GM12874 (cell line): ENCODE measurements around the gene DOC2B.

Source experiments
- TF ChIP-seq, protein P1 (sequence below): IDR thresholded peaks from 2 replicates; pipeline ENCODE4 v1.5.1; 2011; ENCODE audit warnings: low read depth, mild to moderate bottlenecking, control low read depth, low read length, moderate library complexity; ENCODE audit not compliant: insufficient read depth

Gene DOC2B

DNA sequence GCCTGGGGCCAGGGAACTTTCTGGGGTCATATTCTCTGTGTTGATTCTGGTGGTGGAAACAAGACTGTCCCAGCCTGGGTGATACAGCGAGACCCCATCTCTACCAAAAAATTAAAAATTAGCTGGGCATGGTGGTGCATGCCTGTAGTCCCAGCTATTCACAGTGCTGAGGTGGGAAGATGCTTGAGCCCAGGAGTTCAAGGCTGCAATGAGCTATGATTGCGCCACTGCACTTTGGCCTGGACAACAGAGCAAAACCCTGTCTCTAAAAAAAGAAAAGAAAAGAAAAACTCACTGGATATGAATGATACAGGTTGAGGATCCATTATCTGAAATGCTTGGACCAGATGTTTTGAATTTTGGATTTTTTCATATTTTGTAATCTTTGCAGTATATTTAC, 30.4 kb downstream of the DOC2B start:
- TF ChIP-seq, protein P1, sequence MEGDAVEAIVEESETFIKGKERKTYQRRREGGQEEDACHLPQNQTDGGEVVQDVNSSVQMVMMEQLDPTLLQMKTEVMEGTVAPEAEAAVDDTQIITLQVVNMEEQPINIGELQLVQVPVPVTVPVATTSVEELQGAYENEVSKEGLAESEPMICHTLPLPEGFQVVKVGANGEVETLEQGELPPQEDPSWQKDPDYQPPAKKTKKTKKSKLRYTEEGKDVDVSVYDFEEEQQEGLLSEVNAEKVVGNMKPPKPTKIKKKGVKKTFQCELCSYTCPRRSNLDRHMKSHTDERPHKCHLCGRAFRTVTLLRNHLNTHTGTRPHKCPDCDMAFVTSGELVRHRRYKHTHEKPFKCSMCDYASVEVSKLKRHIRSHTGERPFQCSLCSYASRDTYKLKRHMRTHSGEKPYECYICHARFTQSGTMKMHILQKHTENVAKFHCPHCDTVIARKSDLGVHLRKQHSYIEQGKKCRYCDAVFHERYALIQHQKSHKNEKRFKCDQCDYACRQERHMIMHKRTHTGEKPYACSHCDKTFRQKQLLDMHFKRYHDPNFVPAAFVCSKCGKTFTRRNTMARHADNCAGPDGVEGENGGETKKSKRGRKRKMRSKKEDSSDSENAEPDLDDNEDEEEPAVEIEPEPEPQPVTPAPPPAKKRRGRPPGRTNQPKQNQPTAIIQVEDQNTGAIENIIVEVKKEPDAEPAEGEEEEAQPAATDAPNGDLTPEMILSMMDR: no peak

DNA sequence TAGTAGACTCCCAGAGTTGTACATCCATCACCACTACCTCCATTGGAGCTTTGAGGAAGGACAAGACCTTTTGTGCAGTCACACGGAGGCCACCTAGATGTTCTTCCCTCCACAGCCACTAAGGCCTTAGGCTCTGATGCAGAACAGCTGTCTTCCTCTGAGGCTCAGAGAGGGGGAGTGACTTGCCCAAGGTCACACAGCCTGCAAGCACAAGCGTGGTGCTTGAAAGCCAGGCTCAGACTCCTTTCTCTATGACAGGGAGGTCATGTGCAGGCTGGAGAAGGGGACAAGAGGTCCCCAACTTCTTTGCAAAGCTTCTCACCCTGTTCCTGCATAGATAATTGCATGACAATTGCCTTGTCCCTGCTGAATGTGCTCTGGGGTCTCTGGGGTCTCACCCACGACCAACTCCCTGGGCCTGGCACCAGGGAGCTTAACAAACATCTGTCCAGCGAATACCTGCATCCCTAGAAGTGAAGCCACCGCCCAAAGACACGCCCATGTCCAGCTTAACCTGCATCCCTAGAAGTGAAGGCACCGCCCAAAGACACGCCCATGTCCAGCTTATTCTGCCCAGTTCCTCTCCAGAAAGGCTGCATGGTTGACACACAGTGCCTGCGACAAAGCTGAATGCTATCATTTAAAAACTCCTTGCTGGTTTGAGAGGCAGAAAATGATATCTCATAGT, 31.4 kb downstream of the DOC2B start:
- TF ChIP-seq, protein P1: no peak

DNA sequence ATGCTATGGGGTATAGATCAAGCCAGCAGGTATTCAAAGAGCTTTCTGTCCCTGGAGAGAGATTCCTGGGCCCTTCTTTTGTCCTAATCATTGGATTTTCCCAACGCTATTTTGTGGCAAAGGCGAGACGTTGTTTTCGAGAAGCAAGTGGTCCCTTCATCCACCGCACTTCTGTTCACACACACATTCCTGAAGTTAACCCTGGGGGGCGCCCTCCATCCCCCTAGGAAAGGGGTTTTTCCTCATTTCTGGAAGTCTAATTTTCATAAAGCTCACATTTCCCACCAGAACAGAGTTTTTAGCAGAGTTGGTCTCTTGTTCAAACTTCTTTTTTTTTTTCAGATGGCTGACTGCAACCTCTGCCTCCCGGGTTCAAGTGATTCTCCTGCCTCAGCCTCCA, 32.2 kb downstream of the DOC2B start:
- TF ChIP-seq, protein P1: no peak

DNA sequence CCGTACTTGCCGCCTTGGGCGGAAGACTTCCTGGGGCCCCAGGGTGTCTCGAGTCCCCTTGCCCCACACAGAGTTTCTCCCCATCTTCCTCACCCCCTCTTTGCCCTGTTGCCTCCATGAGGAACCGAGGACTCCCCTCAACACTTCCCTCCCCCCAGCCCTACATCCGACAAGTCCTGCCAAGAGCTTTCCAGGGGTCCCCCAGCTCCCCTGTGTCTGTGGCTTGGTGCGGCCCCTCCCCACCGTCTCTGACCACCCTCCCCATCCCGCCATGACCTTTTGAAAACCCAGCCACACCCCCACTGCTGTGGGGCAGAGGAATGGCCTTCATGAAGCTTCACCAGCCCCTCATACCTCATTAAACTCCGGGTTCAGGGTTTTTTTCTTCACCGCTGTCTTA, 32.7 kb downstream of the DOC2B start:
- TF ChIP-seq, protein P1: no peak

DNA sequence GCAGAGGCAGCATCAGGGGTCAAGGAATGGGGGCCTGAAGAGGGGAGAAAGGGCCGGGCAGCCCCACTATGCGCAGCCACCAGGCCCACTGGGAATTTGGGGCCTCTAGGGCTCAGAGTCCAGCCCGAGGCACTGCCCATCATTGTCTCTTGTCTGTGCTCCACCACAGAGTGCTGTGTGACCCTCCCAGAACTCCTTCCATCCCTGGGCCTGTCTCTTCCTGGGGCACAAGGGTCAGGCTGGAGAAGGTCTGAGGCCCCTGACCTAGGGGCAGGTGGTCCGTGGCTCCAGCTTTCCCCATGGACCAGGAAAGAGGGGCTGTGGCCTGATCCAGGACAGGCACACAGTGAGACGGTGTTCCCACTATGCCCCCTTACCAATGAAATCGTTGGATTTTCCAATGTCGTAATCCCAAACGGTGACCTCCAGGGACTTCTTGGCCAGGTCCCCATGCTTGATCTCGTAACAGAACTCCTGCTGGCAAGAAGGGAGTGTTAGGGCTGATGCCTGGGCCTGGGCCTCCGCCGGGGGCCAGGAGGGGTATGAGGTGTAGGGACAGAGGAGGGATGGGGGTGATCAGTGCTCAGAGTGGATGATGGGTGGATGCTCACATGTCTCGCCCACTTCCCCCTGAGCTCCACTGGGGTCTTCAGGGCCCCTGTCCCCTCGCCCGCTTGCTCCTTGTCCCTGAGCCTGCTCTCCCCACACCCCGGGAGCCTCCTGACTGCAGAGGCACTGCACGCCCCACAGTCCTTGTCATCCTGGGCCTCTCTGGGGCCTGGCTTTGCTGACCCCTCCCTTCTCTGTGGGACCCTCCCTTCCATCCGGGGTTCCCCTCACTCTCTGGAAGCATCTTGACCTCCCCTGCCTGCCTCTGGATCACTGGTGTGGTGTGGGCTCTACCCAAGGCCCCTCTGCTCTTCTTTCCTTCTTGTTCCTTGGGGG, 33.4 kb downstream of the DOC2B start:
- TF ChIP-seq, protein P1: no peak

DNA sequence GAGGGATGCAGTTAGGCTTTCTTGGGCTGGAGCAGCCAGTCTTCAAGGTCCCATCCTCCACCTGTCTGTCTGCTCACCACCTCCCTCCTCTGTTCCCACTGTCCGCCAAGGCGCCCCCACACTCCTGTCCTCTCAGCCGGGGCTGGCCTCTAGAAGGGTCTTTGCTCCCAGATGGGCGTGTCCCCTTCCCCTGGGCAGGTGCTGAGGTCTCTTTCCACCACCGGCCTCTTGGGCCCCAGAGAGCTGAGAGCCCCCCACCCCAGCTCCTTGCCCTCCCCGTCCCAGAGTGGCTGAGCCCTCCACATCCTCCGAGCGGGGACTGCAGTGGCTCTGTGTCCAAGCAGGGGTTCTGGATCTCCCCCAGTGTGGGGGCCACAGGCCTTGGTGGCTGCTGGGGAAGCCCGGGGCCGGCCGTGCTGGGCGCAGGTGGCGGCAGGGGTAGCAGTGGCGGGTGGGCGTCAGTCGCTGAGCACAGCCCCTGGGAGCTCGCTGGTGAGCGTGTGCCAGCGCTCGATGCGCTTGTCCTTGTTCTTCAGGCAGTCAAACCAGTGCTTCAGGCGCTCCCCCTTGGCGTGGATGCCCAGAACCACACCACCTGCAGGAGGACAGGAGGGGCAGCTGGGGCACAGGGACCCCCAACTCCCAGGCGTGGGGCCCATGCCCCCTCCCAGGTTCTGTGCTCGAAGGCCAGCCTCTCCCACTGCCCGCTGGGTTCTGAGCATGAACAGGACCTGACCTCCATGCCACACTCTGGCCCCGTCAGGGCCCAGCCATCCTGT, 34.3 kb downstream of the DOC2B start:
- TF ChIP-seq, protein P1: no peak

DNA sequence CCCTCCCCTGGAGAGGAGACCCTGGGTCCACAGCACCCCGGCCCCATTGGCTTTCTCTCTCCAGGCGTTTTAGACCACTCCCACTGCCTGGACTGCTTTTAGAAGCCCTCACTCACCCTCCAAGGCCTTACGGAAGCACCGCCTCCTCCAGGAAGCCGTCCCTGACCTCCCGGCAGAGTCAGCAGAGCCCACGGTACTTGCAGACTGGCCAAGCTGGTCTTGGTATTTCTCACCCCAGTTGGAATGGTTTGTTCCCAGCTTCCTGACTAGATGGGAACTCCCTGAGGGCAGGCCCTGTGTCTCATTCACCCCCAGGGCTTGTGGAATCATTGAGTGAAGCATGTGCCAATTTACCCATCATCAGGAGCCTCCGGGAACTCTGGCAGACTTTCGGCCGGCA, 34.9 kb downstream of the DOC2B start:
- TF ChIP-seq, protein P1: no peak
